PC-3 (cell line): ENCODE measurements around the gene LMCD1. TPM values are rescaled to one million over a fixed set of nuclear protein-coding genes. Genes with fewer than 3 reads are reported as not detected.

ENCODE experiments used
- ATAC-seq: fragments of 200-7000 bp; cut with Tn5 transposase; 2 replicates; pipeline ENCODE4 v1.9.1; 2020; ENCODE audit warnings: mild to moderate bottlenecking, moderate library complexity
- BruUV-seq: library from RNA; stranded (reverse); fragments of 400-500 nt; replicated peaks from 2 replicates; lab custom pipeline; 2021; lab: Mats Ljungman, UMichigan
- CTCF ChIA-PET: fragments of 300-600 bp; sonication (Branson Sonifier 250); formaldehyde crosslinking; loops from one replicate; lab custom pipeline; 2022; ENCODE audit warnings: antibody characterized with exemption; lab: Charles Lee
- POLR2A ChIA-PET: fragments of 300-600 bp; sonication (Branson Sonifier 250); formaldehyde crosslinking; loops from one replicate; lab custom pipeline; 2022; ENCODE audit warnings: antibody characterized with exemption; ENCODE audit not compliant: unreplicated experiment; lab: Charles Lee
- DNase-seq: peaks from one replicate; pipeline ENCODE4 v3.0.0-alpha.2; 2015
- H2AFZ ChIP-seq: fragments of 300-600 bp; sonication (generic); 2 replicates; pipeline ENCODE4 v1.6.0; 2016; ENCODE audit warnings: antibody characterized with exemption, low read length
- H3F3A ChIP-seq: fragments of 300-600 bp; sonication (generic); one replicate; pipeline ENCODE4 v1.6.0; 2017; ENCODE audit warnings: antibody characterized with exemption, low read length, control low read depth, mild to moderate bottlenecking; ENCODE audit not compliant: unreplicated experiment
- H3K27ac ChIP-seq: fragments of 300-600 bp; sonication (generic); 2 replicates; pipeline ENCODE4 v1.5.1; 2016; ENCODE audit warnings: mild to moderate bottlenecking, low read length
- H3K27me3 ChIP-seq: fragments of 300-600 bp; sonication (generic); 2 replicates; pipeline ENCODE4 v1.6.1; 2016; ENCODE audit warnings: low read length, mixed read lengths
- H3K36me3 ChIP-seq: fragments of 300-600 bp; sonication (generic); 2 replicates; pipeline ENCODE4 v1.6.1; 2016; ENCODE audit warnings: low read depth, mixed run types, low read length, mixed read lengths
- H3K4me1 ChIP-seq: fragments of 300-600 bp; sonication (generic); 2 replicates; pipeline ENCODE4 v1.5.1; 2016; ENCODE audit warnings: low read length; ENCODE audit not compliant: insufficient read depth
- H3K4me2 ChIP-seq: fragments of 300-600 bp; sonication (generic); 2 replicates; pipeline ENCODE4 v1.6.0; 2016; ENCODE audit warnings: low read length
- H3K4me3 ChIP-seq: fragments of 300-600 bp; sonication (generic); 2 replicates; pipeline ENCODE4 v1.5.1; 2016; ENCODE audit warnings: mild to moderate bottlenecking, low read length, mixed read lengths
- H3K79me2 ChIP-seq: fragments of 300-600 bp; sonication (generic); 2 replicates; pipeline ENCODE4 v1.6.1; 2017; ENCODE audit warnings: low read length, mixed read lengths
- H3K9ac ChIP-seq: fragments of 300-600 bp; sonication (generic); 2 replicates; pipeline ENCODE4 v1.6.0; 2016; ENCODE audit warnings: mild to moderate bottlenecking, low read length
- H3K9me2 ChIP-seq: fragments of 300-600 bp; sonication (generic); replicated peaks from 2 replicates; pipeline ENCODE4 v1.6.1; 2016; ENCODE audit warnings: mixed run types, low read length, mixed read lengths
- H3K9me3 ChIP-seq: fragments of 300-600 bp; sonication (generic); 2 replicates; pipeline ENCODE4 v1.6.1; 2016; ENCODE audit warnings: low read length, mixed read lengths
- H4K20me1 ChIP-seq: fragments of 300-600 bp; sonication (generic); 2 replicates; pipeline ENCODE4 v1.6.1; 2016; ENCODE audit warnings: low read length, mixed read lengths
- EZH2 ChIP-seq: fragments of 300-600 bp; sonication (generic); IDR thresholded peaks from one replicate; pipeline ENCODE4 v1.6.1; 2017; ENCODE audit warnings: antibody characterized with exemption, mild to moderate bottlenecking, low read length; ENCODE audit not compliant: unreplicated experiment
- EZH2phosphoT487 ChIP-seq: fragments of 300-600 bp; sonication (generic); IDR thresholded peaks from 2 replicates; pipeline ENCODE4 v1.6.1; 2018; ENCODE audit warnings: mild to moderate bottlenecking, antibody characterized with exemption, low read length, borderline replicate concordance
- intact Hi-C: fragments of 100-400 bp; cut with micrococcal nuclease; formaldehyde crosslinking; loops from 2 replicates; pipeline ENCODE4 v1.9.0; 2023
- total RNA-seq: library from RNA; depleted of rRNA; stranded (reverse); fragments of >200 nt; gene quantifications from 2 replicates; pipeline ENCODE4 v1.2.3, GENCODE V29; 2014
- TF ChIP-seq, protein P1 (sequence below): fragments of 300-600 bp; sonication (generic); conservative IDR thresholded peaks from 2 replicates; pipeline ENCODE4 v1.5.1; 2017; ENCODE audit warnings: antibody characterized with exemption, low read depth, mild to moderate bottlenecking, low read length

Gene LMCD1
- total RNA-seq, 1 experiment from 2014 or later: 9.1 TPM

DNA sequence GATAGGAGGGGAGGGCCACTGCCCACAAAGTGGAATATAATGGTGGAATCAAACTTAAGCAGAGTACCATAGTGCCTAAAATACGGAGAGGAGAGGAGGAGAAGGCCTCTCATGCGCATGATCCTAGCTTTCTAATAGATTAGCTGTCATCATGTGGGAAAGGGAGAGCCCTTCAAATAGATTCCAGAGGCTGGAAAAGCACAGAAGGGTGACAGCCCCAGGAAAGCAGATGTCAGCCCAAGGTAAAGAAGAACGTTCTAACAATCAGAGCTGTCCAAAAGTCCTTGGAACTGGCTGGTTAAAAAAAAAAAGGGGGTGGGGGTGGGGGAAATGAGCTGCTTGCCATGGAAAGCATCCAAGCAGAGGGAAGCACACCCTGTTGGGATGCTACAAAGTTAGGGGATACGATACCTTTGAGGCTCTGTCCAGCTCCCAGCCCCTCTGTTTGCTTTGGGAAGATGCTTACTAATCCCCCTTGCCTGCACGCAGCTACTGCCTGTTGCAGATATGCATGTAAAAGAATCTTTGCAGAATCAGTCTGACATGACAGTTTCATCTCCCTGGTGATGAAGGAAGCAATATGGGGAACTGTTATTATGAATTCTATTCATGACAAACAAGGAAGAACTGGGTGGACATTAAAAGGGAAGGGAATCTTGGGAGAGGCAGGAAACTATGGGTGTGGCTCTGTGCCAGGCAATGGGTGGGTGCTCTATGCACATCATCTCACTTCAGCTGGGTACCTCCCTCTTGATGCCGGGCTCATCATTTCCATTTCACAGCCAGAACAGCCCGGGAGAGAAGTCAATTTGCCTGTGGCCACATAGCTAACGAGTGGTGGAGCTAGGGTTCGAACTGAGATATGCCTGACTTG, 10.1 kb upstream of the LMCD1 start:
- no peak for DNase-seq
- Histone ChIP-seq H3K27ac (no peak overlapping the region), H3K79me2 (no peaks in the 10 kb centered on the region), H3K4me3 (no peak overlapping the region), H3K4me2 (no peak overlapping the region), H3K27me3 (no peaks in the 10 kb centered on the region), H3K9me3 (no peaks in the 10 kb centered on the region), H3F3A (peaks cover 3% of the 10 kb centered on the region), H3K4me1 (peaks cover 29% of the 10 kb centered on the region), H3K9me2 (no peaks in the 10 kb centered on the region), H3K9ac (no peak overlapping the region), H3K36me3 (no peaks in the 10 kb centered on the region), H4K20me1 (no peaks in the 10 kb centered on the region), H2AFZ (no peak overlapping the region)
- TF ChIP-seq, protein P1, sequence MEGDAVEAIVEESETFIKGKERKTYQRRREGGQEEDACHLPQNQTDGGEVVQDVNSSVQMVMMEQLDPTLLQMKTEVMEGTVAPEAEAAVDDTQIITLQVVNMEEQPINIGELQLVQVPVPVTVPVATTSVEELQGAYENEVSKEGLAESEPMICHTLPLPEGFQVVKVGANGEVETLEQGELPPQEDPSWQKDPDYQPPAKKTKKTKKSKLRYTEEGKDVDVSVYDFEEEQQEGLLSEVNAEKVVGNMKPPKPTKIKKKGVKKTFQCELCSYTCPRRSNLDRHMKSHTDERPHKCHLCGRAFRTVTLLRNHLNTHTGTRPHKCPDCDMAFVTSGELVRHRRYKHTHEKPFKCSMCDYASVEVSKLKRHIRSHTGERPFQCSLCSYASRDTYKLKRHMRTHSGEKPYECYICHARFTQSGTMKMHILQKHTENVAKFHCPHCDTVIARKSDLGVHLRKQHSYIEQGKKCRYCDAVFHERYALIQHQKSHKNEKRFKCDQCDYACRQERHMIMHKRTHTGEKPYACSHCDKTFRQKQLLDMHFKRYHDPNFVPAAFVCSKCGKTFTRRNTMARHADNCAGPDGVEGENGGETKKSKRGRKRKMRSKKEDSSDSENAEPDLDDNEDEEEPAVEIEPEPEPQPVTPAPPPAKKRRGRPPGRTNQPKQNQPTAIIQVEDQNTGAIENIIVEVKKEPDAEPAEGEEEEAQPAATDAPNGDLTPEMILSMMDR: no peak
- no peak for TF ChIP-seq EZH2phosphoT487
- no TSS peak for BruUV-seq
- intact Hi-C loops: no loop called here
- CTCF ChIA-PET: no interaction called here
- POLR2A ChIA-PET: no interaction called here
- ATAC-seq: no peak

DNA sequence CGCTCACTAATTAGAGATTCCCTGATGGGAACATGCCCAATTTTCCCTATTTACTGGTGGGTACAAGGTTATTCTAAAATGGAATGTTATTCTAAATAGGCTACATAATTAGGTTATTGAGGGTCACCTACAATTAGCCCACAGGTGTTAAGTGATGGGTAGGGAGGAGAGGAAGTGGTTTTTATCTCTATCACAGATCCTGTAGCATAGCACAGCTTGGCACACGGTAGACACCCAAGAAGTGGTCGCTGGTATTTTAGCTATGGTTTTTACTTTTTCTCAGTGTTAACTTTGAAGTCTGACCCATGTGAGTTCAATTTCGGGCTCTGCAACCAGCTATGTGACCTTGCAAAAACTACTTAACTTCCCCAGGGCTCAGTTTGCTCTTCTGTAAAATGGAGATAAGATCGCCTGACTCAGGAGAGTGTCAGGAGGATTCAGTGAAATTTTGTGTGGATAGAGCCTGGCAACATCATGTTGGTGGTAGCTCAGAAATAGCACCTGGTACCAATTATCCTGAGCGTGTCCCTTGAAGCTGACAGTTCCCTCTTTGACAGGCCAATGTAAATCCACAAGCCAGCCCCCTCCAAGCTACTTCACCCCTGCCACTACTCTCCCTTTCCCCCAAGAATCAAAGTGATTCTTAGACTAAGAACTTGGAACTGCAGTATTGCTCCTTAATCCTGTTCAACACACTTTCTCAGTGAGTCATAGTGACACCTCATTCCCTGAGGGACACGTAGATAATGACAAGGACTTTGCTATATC, 8.7 kb upstream of the LMCD1 start:
- Histone ChIP-seq H3F3A (peaks cover 3% of the 10 kb centered on the region), H4K20me1 (no peaks in the 10 kb centered on the region), H3K9me2 (no peaks in the 10 kb centered on the region), H3K27me3 (no peaks in the 10 kb centered on the region), H3K4me1 (peaks cover 40% of the 10 kb centered on the region), H3K79me2 (no peaks in the 10 kb centered on the region), H3K9me3 (no peaks in the 10 kb centered on the region), H3K27ac (peak overlapping the region; percentile 61), H3K9ac (no peak overlapping the region; the same call in 1 of the 2 replicates), H3K36me3 (no peaks in the 10 kb centered on the region), H3K4me2 (peak overlapping the region; percentile 22), H2AFZ (peak overlapping the region; percentile 17; the same call in 1 of the 2 replicates), H3K4me3 (no peak overlapping the region)
- POLR2A ChIA-PET: no interaction called here
- CTCF ChIA-PET: no interaction called here
- ATAC-seq (peak; percentile 64), DNase-seq (peak; percentile 68)
- intact Hi-C loops: no loop called here
- BruUV-seq: no TSS peak
- TF ChIP-seq EZH2 (no peak), EZH2phosphoT487 (no peak)
- TF ChIP-seq, protein P1: no peak
